Measurements from ENCODE around the gene ZBTB18.

DNA sequence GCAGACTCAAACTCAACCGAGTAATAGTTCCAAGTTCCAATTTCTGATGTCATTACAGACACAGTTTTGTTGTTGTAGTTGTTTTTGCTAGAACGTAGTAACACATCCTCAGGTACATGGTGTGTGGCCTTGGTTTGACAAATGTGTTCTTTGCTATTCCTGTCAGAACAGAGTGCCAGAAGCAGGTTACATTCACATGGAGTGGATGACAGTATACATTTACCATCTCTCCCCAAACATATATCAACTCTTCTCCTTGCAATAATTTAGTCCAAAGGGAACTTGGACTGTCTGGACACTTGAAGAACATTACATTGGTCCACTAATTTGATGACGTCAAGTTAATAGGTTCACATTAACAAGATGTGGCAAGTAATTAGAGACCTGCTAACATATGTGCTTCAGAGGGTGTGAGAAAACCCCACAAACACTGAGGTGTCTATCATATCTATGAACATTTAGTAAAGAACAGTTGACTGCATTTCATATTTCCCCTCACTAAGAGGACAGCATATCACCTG, 44.6 kb upstream of the ZBTB18 start:
- TF ChIP-seq PHF8 (IDR thresholded peaks at IDR 0.05; ENCODE audit: borderline replicate concordance, low read depth) (no peak), CTCF (IDR thresholded peaks at IDR 0.05) (no peak), HDAC2 (IDR thresholded peaks at IDR 0.05) (no peak), CHD2 (IDR thresholded peaks at IDR 0.05; ENCODE audit: low read length, partially characterized antibody) (no peak), TFCP2L1 (CRISPR knock-in tag; IDR thresholded peaks at IDR 0.05) (no peak), RAD21 (conservative IDR thresholded peaks at IDR 0.05 in 1 of 2, IDR thresholded peaks at IDR 0.05 in 1 of 2) (no peak), CHD4 (IDR thresholded peaks at IDR 0.05; ENCODE audit: borderline replicate concordance) (no peak)
